GM12878 (cell line): Measurements from ENCODE around the gene GAGE10.

Experiments used
- ATF2 ChIP-seq: IDR thresholded peaks from 2 replicates; pipeline ENCODE4 v1.6.1; 2012; ENCODE audit warnings: low read length, inconsistent platforms
- CTCF ChIP-seq, 3 experiments: IDR thresholded peaks in 2 of 3; conservative IDR thresholded peaks in 1 of 3; 2 replicates each; pipeline ENCODE4 v1.5.1; 2011; ENCODE audit warnings: low read depth in 3 of 3, low read length in 3 of 3, mild to moderate bottlenecking in 3 of 3, control low read depth in 2 of 3, moderate library complexity in 2 of 3, inconsistent platforms in 1 of 3, mixed read lengths in 1 of 3; ENCODE audit not compliant: control insufficient read depth in 2 of 3, insufficient read depth in 1 of 3; ENCODE audit errors: extremely low read depth in 1 of 3
- CUX1 ChIP-seq: IDR thresholded peaks from 2 replicates; pipeline ENCODE4 v1.6.1; 2012; ENCODE audit warnings: improper control_type of control experiment, low read depth, low read length; ENCODE audit not compliant: insufficient replicate concordance
- GABPA ChIP-seq: IDR thresholded peaks from 2 replicates; pipeline ENCODE4 v1.6.1; 2014; ENCODE audit warnings: antibody characterized with exemption, low read depth, mild to moderate bottlenecking, inconsistent platforms
- MXI1 ChIP-seq: fragments of 150-350 bp; IDR thresholded peaks from 2 replicates; pipeline ENCODE4 v1.6.1; 2011; ENCODE audit warnings: low read depth, mild to moderate bottlenecking, inconsistent platforms, low read length, improper control_type of control experiment
- SMAD1 ChIP-seq: fragments of 450-650 bp; IDR thresholded peaks from 2 replicates; pipeline ENCODE4 v1.6.1; 2018; ENCODE audit warnings: mild to moderate bottlenecking, low read depth; ENCODE audit not compliant: partially characterized antibody
- USF2 ChIP-seq: IDR thresholded peaks from 2 replicates; pipeline ENCODE4 v1.6.1; 2011; ENCODE audit warnings: low read depth, low read length, improper control_type of control experiment, borderline replicate concordance

GRCh38 chrX:49308604-49309269 is 5.3 kb downstream of the GAGE10 start:
- TF ChIP-seq CTCF (IDR thresholded peaks at IDR 0.05 in 2 of 3, conservative IDR thresholded peaks at IDR 0.05 in 1 of 3; ENCODE audit: control insufficient read depth in 2 of 3, extremely low read depth in 1 of 3, insufficient read depth in 1 of 3, low read depth in 3 of 3, low read length in 3 of 3) = no peak
- TF ChIP-seq ATF2 = no peak
- TF ChIP-seq MXI1 = no peak
- TF ChIP-seq GABPA = no peak
- no peak for TF ChIP-seq CUX1
- no peak for TF ChIP-seq USF2
- no peak for TF ChIP-seq SMAD1
